NCI-H2029 (cell line): Measurements from ENCODE around the gene OBSCN.

Source experiments
- DNase-seq: peaks from one replicate; lab custom pipeline; 2025; lab: John Stamatoyannopoulos, UW

Gene OBSCN

DNA sequence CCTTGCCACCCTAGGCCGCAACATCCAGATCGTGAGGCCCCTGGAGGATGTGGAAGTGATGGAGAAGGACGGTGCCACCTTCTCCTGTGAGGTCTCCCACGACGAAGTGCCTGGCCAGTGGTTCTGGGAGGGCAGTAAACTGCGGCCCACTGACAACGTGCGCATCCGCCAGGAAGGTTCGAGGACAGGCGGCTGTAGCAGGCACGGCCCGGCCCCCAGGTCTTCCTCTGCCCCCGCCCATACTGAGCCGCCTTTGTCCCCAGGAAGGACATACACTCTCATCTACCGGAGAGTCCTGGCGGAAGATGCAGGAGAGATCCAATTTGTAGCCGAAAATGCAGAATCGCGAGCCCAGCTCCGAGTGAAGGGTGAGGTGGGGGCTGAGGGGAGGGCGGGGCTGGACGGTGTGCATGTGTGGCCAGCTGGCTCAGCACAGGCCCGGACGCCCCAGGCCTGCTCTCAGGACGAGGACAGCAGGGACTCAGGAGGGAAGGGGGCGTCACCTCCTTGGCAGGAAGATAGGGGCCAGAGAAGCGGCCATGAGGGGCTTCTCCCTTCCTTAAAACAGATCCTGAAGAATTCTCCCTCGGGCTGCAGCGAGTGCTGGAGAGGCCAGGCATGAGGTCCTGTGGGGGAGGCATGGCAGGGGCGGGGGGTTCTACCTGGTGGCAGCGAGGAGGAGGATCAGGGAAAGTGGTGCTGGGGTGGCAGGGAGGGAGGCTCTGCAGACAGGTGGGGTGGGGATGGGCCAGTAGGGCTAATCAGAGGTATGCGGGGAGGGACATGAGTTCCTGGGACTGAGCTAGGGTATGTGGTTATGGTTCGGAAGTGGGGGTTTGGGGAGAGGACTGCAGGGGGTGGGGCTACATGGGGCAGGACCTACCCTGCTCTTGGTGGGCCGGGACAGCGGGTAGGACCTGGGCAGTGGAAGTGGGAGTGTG lies 69.9 kb downstream of the OBSCN start:
- no peak for DNase-seq

GRCh38 chr1:228278432-228278941 lies 70.6 kb downstream of the OBSCN start:
- no peak for DNase-seq

DNA sequence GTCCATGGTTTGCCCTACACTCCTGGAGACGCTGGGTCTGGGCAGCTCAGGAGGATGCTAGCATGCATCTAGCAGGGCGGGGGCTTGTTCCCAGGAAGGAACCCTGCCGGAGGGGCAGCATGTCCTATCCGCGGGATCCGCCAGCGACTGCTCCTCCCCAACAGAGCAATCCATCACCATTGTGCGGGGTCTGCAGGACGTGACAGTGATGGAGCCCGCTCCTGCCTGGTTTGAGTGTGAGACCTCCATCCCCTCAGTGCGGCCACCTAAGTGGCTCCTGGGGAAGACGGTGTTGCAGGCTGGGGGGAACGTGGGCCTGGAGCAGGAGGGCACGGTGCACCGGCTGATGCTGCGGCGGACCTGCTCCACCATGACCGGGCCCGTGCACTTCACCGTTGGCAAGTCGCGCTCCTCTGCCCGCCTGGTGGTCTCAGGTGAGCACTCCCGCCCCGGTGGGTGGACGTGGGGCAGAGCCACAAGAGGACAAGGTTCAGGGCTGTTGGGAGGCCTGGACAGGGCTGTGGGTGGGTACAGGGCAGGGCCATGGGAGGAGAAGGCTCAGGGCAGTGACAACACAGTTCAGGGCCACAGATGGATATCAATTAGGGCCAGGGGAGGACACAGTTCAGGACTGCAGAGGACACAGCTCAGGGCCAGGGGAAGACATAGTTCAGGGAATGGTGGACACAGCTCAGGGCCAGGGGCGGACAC lies 71.3 kb downstream of the OBSCN start:
- DNase-seq = no peak

DNA sequence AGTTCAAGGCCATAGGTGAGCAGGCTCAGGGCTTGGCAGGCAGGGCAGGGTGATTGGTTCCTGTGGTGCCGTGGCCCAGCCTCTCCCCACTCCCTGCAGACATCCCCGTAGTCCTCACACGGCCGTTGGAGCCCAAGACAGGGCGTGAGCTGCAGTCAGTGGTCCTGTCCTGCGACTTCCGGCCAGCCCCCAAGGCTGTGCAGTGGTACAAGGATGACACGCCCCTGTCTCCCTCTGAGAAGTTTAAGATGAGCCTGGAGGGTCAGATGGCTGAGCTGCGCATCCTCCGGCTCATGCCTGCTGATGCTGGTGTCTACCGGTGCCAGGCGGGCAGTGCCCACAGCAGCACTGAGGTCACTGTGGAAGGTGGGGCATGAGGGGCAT lies 71.9 kb downstream of the OBSCN start:
- no peak for DNase-seq

DNA sequence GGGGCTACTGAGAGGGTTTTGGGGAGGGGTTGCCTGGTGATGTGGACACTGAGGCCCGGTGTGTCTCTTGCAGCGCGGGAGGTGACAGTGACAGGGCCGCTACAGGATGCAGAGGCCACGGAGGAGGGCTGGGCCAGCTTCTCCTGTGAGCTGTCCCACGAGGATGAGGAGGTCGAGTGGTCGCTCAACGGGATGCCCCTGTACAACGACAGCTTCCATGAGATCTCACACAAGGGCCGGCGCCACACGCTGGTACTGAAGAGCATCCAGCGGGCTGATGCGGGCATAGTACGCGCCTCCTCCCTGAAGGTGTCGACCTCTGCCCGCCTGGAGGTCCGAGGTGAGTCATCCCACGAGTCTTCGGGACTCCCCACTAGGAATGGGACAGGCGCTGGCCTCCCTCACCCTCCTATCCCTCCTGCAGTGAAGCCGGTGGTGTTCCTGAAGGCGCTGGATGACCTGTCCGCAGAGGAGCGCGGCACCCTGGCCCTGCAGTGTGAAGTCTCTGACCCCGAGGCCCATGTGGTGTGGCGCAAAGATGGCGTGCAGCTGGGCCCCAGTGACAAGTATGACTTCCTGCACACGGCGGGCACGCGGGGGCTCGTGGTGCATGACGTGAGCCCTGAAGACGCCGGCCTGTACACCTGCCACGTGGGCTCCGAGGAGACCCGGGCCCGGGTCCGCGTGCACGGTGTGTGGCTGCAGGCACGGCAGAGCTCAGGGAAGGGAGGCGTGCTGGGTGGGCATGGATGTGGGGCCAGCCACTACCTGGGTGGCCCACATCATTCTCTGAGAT lies 72.5 kb downstream of the OBSCN start:
- no peak for DNase-seq

DNA sequence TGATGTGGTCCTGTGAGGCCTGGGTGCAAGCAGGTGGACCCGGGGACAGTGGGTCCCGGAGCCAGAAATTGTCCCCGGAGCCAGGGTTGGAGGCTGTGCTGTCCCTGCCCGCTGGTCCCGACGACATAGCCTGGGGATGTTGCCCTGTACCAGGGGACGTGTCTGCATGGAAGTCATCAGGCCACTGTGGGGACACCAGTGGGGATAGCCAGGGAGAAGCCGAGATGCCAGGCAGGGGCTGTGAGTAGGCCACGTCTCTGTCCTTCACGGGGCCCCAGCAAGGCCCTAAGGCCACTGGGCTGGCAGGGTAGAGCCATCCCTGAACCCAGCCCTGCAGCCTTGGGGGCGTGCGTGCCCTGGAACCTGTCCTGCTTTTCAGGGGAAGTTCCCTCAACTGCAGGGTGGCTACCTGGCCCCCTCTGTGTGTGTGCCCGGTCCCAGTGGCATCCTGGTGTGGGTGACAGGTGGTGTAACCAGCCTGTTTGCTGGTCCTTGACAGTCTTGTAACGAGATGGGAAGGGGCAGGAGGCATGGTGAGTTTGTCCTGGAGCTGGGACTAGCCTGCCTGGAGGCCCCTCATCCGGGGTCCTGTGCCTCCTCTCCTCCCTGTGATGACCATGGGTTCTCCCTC lies 73.2 kb downstream of the OBSCN start:
- DNase-seq = no peak

- no peak for DNase-seq
Measured at GRCh38 chr1:228281631-228282328, 73.9 kb downstream of the OBSCN start.

GRCh38 chr1:228282329-228283042 lies 74.6 kb downstream of the OBSCN start:
- DNase-seq = no peak

GRCh38 chr1:228283043-228283371 lies 75.2 kb downstream of the OBSCN start:
- DNase-seq = no peak

GRCh38 chr1:228283476-228284147 lies 75.8 kb downstream of the OBSCN start:
- no peak for DNase-seq

- no peak for DNase-seq
Measured at GRCh38 chr1:228284148-228284495, 76.3 kb downstream of the OBSCN start.

- no peak for DNase-seq
Measured at GRCh38 chr1:228284521-228284920, 76.7 kb downstream of the OBSCN start.

GRCh38 chr1:228285661-228286504 lies 78.0 kb downstream of the OBSCN start:
- no peak for DNase-seq

DNA sequence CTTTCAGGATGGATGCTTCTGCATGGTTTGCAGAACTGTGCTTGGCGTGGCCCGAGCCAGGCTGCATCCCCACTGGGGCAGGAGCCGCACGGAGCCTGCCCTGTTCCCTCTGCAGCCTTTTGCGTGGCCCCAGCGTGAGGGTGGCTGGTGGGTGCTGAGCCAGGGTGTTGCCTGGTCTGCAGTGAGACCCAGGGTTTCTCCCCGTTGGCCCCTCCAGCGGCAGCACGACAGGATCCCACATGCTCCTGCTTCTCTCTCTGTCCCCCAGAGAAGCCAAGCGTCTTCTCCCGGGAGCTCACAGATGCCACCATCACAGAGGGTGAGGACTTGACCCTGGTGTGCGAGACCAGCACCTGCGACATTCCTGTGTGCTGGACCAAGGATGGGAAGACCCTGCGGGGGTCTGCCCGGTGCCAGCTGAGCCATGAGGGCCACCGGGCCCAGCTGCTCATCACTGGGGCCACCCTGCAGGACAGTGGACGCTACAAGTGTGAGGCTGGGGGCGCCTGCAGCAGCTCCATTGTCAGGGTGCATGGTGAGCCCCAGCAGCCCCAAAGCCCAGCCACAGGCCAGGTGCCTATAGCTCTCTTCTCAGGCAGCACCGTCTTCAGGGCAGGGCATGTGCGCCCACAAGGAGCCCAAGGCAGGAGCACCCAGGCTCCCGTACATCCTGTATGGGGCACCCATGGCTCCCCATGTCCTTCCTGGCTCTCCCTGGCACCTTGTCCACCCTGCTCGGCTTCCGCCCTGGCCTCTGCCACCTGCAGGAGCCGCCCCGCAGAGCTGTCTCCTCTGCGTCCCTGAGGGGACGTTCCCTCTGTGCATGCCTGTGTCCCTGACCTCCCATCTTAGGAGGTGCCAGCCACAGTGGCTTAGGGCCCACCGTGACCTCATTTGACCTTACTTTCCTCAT lies 78.9 kb downstream of the OBSCN start:
- DNase-seq = no peak

GRCh38 chr1:228287541-228288425 lies 79.9 kb downstream of the OBSCN start:
- DNase-seq = no peak

DNA sequence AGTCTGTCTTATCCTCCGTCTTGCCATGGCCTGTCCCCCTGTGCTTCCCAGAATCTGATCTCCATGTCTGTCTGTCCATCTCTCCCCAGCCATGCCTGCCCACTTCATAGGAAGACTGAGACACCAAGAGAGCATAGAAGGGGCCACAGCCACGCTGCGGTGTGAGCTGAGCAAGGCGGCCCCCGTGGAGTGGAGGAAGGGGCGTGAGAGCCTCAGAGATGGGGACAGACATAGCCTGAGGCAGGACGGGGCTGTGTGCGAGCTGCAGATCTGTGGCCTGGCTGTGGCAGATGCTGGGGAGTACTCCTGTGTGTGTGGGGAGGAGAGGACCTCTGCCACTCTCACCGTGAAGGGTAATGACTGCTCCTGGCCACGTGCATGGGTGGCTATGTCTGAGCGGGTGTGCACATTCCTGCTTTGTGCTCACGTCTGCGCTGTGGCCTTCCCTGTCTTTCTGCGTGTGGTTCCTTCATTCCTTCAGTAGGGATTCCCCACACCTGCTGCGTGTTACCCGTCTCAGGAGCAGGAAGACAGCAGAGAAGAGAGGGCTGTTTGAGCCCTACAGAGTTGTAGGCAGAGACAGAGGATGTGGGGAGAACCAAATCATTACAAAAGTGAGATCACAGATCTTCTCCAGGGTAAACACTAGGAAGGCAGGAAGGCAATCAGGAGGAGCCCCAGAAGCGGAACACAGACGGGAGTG lies 80.8 kb downstream of the OBSCN start:
- DNase-seq = no peak
